Mucosa of rectum (tissue), 2 donors: ENCODE results near the gene FFAR2.

Experiments used
- H3K27ac ChIP-seq, 2 donors: one replicate each; pipeline ENCODE4 v1.7.0; 2013; ENCODE audit warnings: inconsistent platforms in 2 of 2, low read depth in 2 of 2, low read length in 2 of 2
- H3K27me3 ChIP-seq, 2 donors: one replicate each; pipeline ENCODE4 v1.7.0; 2013; ENCODE audit warnings: low read length in 2 of 2; ENCODE audit not compliant: control insufficient read depth in 2 of 2, insufficient read depth in 2 of 2
- H3K36me3 ChIP-seq, 2 donors: one replicate each; pipeline ENCODE4 v1.7.0; 2013; ENCODE audit warnings: low read length in 2 of 2; ENCODE audit not compliant: control insufficient read depth in 2 of 2, insufficient read depth in 2 of 2
- H3K4me1 ChIP-seq, 2 donors: one replicate each; pipeline ENCODE4 v1.7.0; 2013; ENCODE audit warnings: low read length in 2 of 2, mild to moderate bottlenecking in 1 of 2; ENCODE audit not compliant: control insufficient read depth in 2 of 2, insufficient read depth in 2 of 2
- H3K4me3 ChIP-seq, 2 donors: one replicate each; pipeline ENCODE4 v1.7.0; 2013; ENCODE audit warnings: low read length in 2 of 2
- H3K9ac ChIP-seq, 2 donors: one replicate each; pipeline ENCODE4 v1.7.0; 2013; ENCODE audit warnings: low read length in 2 of 2, low read depth in 1 of 2, mild to moderate bottlenecking in 1 of 2
- H3K9me3 ChIP-seq, 2 donors: one replicate each; pipeline ENCODE4 v1.7.0; 2013; ENCODE audit warnings: low read length in 2 of 2; ENCODE audit not compliant: control insufficient read depth in 2 of 2
- donor health status: healthy.
- donor health status: Normal muscosa, but diverticular disease.

FFAR2 gene

DNA sequence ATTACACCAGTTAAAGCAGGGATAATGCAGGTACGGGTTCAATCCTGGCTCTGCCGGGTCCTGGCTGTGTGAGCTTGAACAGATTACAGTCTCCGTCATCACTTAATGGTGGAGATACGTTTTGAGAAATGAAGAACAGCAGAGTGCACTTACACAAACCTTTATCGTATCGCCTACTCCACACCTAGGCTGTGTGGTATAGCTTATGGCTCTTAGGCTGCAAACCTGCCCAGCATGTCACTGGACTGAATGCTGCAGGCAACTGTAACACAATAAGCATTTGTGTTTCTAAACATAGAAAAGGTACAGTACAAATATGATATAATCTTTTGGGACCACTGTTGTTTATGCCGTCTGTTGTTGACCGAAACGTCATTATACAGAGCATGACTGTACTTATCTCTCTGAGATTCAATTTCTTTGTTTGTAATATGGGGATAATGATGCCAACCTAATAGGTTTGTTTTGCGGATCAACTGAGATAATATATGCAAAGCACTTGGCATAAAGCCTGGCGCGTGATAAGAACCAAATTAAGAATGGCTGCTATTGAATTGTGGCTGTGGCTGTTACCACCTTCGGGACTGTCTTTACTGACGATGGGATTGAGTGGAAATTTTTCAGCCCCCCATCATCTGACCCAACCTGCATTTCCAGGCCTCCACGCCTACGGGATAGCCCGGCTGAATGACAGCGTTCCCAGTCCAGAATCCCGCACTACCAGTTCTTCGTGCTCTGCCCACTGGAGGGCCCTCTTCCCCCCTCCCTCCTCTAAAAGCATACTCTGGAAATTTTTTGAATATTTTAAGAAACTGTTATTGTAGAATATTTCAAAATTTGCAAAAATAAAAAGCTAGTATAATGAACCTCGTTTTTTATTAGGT lies 31.0 kb downstream of the FFAR2 start:
- Histone ChIP-seq H3K4me1 (no peaks in the 10 kb centered on the region), H3K36me3 (no peaks in the 10 kb centered on the region), H3K4me3 (no peak overlapping the region), H3K9me3 (no peaks in the 10 kb centered on the region), H3K9ac (no peak overlapping the region), H3K27me3 (no peaks in the 10 kb centered on the region), H3K27ac (no peak overlapping the region)

DNA sequence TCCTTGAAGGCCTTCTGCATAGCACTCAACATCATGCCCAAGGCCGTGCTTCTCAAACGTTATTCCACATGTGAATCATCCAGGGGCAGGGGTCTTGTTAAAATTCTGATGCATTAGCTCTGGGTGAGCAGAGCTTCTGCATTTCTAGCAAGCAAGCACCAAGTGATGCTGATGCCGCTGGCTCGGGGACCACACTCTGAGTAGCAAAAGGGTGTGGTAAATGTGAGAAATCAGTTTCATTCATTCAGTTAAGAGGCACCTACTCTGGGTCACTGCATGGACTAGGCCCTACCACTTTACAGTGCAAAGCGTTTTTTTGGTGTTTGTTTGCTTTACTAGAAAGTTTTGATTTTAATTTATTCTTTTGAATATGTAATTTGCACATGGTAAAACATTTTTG lies 35.0 kb downstream of the FFAR2 start:
- Histone ChIP-seq H3K4me3 (no peak overlapping the region), H3K27me3 (no peaks in the 10 kb centered on the region), H3K27ac (no peak overlapping the region), H3K9ac (no peak overlapping the region), H3K4me1 (no peaks in the 10 kb centered on the region), H3K9me3 (no peaks in the 10 kb centered on the region), H3K36me3 (no peaks in the 10 kb centered on the region)

DNA sequence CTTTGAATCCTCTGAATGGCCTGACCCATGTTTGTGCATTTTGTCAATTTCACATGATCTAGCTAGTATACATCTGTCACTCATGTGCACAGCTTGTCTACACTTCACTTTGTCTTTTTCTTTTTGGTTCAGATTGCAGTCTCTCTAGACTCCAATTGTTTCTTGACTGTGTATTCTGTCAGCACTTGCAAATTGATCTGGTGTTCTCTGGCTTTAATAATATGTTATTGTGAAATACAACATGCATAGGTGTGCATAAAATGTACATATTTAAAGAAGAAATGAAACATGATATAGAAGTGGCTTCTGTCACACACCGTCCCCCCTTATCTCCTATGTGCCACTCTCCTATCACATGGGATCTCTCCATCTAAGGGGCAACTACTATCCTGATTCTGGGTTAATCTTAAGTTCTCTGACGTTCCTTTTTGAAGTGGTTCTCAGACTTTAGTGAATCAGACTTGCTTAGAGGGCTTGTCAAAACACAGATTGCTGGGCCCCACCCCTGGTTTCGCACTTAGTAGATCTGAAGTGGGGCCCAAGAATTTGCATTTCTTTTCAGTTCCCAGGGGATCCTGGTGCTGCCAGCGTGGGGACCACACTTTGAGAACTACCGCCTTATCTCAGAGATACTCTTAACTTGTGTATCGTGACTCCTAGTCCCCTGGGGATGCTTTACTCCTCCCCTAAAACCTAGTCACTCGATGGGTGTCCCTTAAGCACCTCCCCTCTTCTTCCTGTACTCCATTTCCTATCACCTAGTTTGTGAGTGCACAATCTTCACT lies 36.4 kb downstream of the FFAR2 start:
- Histone ChIP-seq H3K27ac (no peak overlapping the region), H3K27me3 (no peaks in the 10 kb centered on the region), H3K4me3 (no peak overlapping the region)

DNA sequence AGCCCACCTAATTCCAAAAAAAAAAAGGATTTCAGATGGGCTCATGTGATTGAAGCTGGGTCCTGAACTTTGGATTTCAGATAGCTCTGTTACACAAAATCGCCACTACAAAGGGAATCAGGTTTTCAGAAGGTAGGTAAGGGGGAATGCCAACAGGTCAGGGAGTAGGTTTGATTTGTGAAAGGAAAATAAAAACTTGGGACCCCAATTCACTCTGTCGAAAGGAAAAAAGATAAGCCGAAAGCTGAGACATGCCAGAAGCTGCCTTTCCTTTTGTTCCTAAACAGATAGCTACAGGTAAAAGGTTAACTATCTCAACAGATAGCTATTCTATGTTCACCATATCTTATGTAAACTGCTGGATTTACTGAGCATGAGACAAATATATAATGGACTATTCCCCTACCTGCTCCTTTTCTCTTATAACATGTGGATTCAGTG lies 38.2 kb downstream of the FFAR2 start:
- Histone ChIP-seq H3K4me1 (no peaks in the 10 kb centered on the region), H3K27me3 (no peaks in the 10 kb centered on the region), H3K4me3 (no peak overlapping the region), H3K27ac (no peak overlapping the region), H3K9ac (no peak overlapping the region), H3K9me3 (no peaks in the 10 kb centered on the region), H3K36me3 (no peaks in the 10 kb centered on the region)

More for the DNA sequence above, 36.4 kb downstream of the FFAR2 start:
- Histone ChIP-seq H3K9me3 (no peaks in the 10 kb centered on the region), H3K36me3 (no peaks in the 10 kb centered on the region), H3K9ac (no peak overlapping the region), H3K4me1 (no peaks in the 10 kb centered on the region)

DNA sequence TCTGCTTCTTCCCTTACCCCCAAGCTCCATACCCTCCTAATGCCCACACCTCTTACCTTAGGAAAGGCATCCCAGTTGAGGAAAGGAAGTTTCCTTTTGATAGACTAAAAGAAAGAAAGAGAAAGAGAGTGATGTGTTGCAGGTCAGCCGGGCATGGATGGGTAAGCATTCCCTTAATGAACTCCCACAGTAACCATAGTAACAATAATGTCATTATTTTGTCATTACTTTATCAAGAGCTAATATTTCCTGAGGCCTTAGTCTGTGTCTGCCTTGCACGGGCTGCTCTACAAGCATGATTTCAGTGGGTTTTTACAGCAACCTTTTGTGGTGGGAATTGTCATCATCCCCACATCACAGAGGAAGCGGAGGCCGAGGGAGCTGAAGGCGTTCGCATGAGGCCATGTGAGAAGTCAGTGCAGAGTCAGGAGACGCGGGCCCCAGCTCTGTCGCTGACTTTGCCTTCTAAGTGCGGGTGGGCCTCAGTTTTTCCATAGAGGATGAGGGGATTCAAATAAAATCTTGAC lies 39.7 kb downstream of the FFAR2 start:
- no peaks in the 10 kb centered on the region for H3K9me3 ChIP-seq
- no peak overlapping the region for H3K9ac ChIP-seq
- H3K4me1 ChIP-seq: no peaks in the 10 kb centered on the region
- no peak overlapping the region for H3K27ac ChIP-seq
- H3K36me3 ChIP-seq: no peaks in the 10 kb centered on the region
- H3K27me3 ChIP-seq: no peaks in the 10 kb centered on the region
- no peak overlapping the region for H3K4me3 ChIP-seq

DNA sequence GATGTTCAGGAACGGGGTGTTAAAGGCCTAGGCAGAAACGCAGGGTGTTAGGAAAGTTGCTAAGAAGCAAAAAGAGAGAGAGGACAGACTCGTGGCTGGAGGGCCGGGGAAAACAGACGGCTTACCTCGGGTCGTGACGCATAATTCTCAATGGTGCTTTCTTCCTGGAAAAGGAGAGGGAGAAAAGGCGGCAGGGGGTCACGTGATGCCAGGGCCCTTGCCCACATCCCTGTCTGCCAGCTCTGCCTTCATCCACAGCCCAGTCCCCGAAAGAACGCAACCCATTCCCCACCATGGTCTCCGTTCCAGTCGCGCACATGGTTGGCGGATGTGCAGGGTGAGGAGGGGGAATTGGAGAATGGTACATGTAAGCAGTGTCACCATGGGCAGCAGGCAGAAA lies 40.6 kb downstream of the FFAR2 start:
- no peaks in the 10 kb centered on the region for H3K9me3 ChIP-seq
- no peak overlapping the region for H3K4me3 ChIP-seq
- no peak overlapping the region for H3K9ac ChIP-seq
- H3K4me1 ChIP-seq: no peaks in the 10 kb centered on the region
- H3K36me3 ChIP-seq: no peaks in the 10 kb centered on the region
- H3K27ac ChIP-seq: no peak overlapping the region
- no peaks in the 10 kb centered on the region for H3K27me3 ChIP-seq

DNA sequence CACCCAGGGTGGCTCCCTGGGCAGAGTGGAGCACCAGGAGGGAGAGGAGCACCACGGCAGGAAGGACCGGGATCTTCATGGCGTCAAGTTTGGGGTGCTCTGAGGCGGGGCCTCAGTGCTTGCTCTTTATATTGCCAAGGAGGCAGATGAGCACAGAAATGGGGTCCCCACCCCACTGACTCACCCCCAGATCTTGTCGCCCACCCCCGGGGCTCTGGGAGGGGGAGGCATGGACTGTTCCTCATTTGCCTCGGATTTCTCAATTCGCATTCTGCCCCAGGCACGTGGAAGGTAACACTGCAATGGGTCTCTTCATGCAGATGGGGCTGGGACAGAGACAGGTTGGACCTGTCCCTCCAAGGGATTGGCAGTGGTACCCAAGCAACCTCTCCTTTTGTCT lies 42.3 kb downstream of the FFAR2 start, which contains the start of gene KRTDAP:
KRTDAP (minus strand) TSS at position 101 of the 400 bp plus-strand sequence; CDS start at position 79, 22 bp downstream.
- H3K36me3 ChIP-seq: no peaks in the 10 kb centered on the region
- H3K4me3 ChIP-seq: no peak within 1 kb of the TSS
- no peaks in the 10 kb centered on the region for H3K9me3 ChIP-seq
- no peak within 1 kb of the TSS for H3K27ac ChIP-seq
- no peaks in the 10 kb centered on the region for H3K27me3 ChIP-seq
- H3K9ac ChIP-seq: no peak within 1 kb of the TSS
- H3K4me1 ChIP-seq: peaks cover 0 to 3% of the 10 kb centered on the region in 2 donors

DNA sequence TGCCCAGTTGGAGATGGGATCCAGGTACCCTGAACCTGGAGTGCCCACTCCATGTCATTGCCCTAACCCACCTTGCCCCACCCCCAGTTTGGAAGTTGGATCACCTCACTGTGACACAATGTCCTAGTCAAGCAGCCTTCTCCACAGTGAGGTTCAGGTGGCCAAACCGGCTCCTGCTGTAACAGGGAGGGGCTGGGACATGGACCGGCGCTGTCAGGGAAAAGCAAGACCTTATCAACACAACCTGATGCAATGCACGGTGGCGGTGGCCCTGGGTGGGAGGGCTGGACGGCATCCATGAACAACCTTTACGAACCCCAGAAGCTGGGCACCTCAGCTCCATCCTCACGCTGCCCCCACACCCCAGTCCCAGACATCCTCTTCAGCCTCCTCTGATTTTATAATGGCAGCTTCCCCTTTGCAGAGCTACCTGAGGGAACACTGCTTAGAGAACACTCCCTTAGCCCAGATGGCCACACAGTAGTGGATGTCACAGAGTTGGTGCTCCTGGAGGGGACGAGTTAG lies 43.8 kb downstream of the FFAR2 start:
- Histone ChIP-seq H3K36me3 (no peaks in the 10 kb centered on the region), H3K4me1 (peaks cover 0 to 3% of the 10 kb centered on the region in 2 donors), H3K9me3 (no peaks in the 10 kb centered on the region), H3K27ac (no peak overlapping the region), H3K27me3 (no peaks in the 10 kb centered on the region), H3K9ac (no peak overlapping the region), H3K4me3 (no peak overlapping the region)

DNA sequence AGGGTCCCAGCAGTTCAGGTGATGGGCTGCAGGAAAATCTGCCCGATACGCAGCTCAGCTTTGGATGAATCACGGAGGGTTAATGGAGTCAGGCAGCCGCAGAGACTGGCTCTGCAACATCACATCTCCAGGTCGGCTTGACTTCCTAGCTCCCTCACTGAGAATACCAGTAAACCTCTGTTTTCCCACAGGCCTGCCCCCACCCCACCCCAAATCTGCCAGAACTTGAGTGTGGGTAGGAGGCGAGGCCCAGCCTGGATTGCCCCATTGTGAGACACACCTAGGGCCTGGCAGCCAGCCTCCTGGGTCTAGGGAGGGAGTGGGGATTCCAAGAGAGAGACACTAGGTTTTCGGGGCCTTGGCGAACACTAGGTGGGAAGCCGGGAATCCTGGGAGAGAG lies 45.9 kb downstream of the FFAR2 start:
- Histone ChIP-seq H3K4me1 (peaks cover 0 to 3% of the 10 kb centered on the region in 2 donors), H3K9me3 (no peaks in the 10 kb centered on the region), H3K27me3 (no peaks in the 10 kb centered on the region), H3K9ac (no peak overlapping the region), H3K4me3 (no peak overlapping the region), H3K36me3 (no peaks in the 10 kb centered on the region), H3K27ac (no peak overlapping the region)
